Neuronal stem cell (in vitro differentiated cells): ENCODE data around the gene GAS7.
A peak's percentile ranks its signal among the peaks of the same experiment; 100 is the strongest.

ENCODE experiments used
- DNase-seq: peaks from one replicate; pipeline ENCODE4 v3.0.0-alpha.2; 2013; ENCODE audit warnings: low spot score
- H2AFZ ChIP-seq: one replicate; pipeline ENCODE4 v1.6.1; 2013; ENCODE audit warnings: mild to moderate bottlenecking, low read length, inconsistent platforms
- H2AK5ac ChIP-seq: 2 replicates; pipeline ENCODE4 v1.6.1; 2013; ENCODE audit warnings: low read depth, mild to moderate bottlenecking, inconsistent platforms, low read length, moderate library complexity, mixed read lengths
- H2BK120ac ChIP-seq: 2 replicates; pipeline ENCODE4 v1.6.1; 2013; ENCODE audit warnings: low read depth, mild to moderate bottlenecking, inconsistent platforms, low read length, moderate library complexity, mixed read lengths
- H2BK12ac ChIP-seq: one replicate; pipeline ENCODE4 v1.6.1; 2013; ENCODE audit warnings: low read length, inconsistent platforms
- H2BK15ac ChIP-seq: 2 replicates; pipeline ENCODE4 v1.6.1; 2013; ENCODE audit warnings: mild to moderate bottlenecking, low read length, inconsistent platforms, mixed read lengths
- H2BK5ac ChIP-seq: one replicate; pipeline ENCODE4 v1.6.1; 2013; ENCODE audit warnings: inconsistent platforms, mild to moderate bottlenecking, low read length, moderate library complexity
- H3K14ac ChIP-seq: one replicate; pipeline ENCODE4 v1.6.1; 2013; ENCODE audit warnings: low read length, inconsistent platforms
- H3K18ac ChIP-seq: 2 replicates; pipeline ENCODE4 v1.6.1; 2013; ENCODE audit warnings: low read length, inconsistent platforms
- H3K23ac ChIP-seq: 2 replicates; pipeline ENCODE4 v1.6.1; 2013; ENCODE audit warnings: low read depth, mild to moderate bottlenecking, mixed read lengths, low read length, inconsistent platforms; ENCODE audit not compliant: poor library complexity
- H3K27ac ChIP-seq: replicated peaks from 3 replicates; pipeline ENCODE4 v1.5.1; 2013; ENCODE audit warnings: low read length, inconsistent platforms
- H3K27me3 ChIP-seq, 3 experiments: 2 replicates each; pipeline ENCODE4 v1.6.1; 2013; ENCODE audit warnings: low read length in 3 of 3, mild to moderate bottlenecking in 2 of 3, inconsistent platforms in 1 of 3, low read depth in 1 of 3, mixed read lengths in 1 of 3, moderate library complexity in 1 of 3; ENCODE audit not compliant: control insufficient read depth in 3 of 3, insufficient read depth in 3 of 3
- H3K36me3 ChIP-seq, 2 donors: replicated peaks in 1 of 2; 2 replicates each; pipeline ENCODE4 v1.6.1; 2013; ENCODE audit warnings: low read length in 2 of 2; ENCODE audit not compliant: control insufficient read depth in 2 of 2, insufficient read depth in 2 of 2
- H3K4ac ChIP-seq: 2 replicates; pipeline ENCODE4 v1.6.1; 2013; ENCODE audit warnings: inconsistent platforms, mild to moderate bottlenecking, low read length, moderate library complexity
- H3K4me1 ChIP-seq, 2 donors: 1 replicate in 1 of 2; 2 replicates in 1 of 2; pipeline ENCODE4 v1.6.1; 2013; ENCODE audit warnings: low read length in 2 of 2, low read depth in 1 of 2; ENCODE audit not compliant: control insufficient read depth in 2 of 2, insufficient read depth in 1 of 2
- H3K4me2 ChIP-seq: one replicate; pipeline ENCODE4 v1.6.1; 2013; ENCODE audit warnings: mild to moderate bottlenecking, low read length, inconsistent platforms; ENCODE audit not compliant: insufficient read depth, poor library complexity, severe bottlenecking
- H3K4me3 ChIP-seq, 2 donors: 2 replicates each; pipeline ENCODE4 v1.5.1; 2013; ENCODE audit warnings: low read length in 2 of 2, mild to moderate bottlenecking in 2 of 2, inconsistent platforms in 1 of 2, moderate library complexity in 1 of 2
- H3K79me1 ChIP-seq: one replicate; pipeline ENCODE4 v1.6.1; 2013; ENCODE audit warnings: low read depth, mild to moderate bottlenecking, inconsistent platforms, low read length, moderate library complexity
- H3K9ac ChIP-seq: one replicate; pipeline ENCODE4 v1.6.1; 2013; ENCODE audit warnings: mild to moderate bottlenecking, low read depth, low read length, inconsistent platforms; ENCODE audit not compliant: poor library complexity
- H3K9me3 ChIP-seq, 2 donors: replicated peaks in 1 of 2; 2 replicates each; pipeline versions ENCODE3 to v1.6.1; 2013; ENCODE audit warnings: low read length in 2 of 2, mild to moderate bottlenecking in 2 of 2, inconsistent platforms in 1 of 2, low read depth in 1 of 2, mixed read lengths in 1 of 2, moderate library complexity in 1 of 2; ENCODE audit not compliant: control insufficient read depth in 2 of 2, insufficient read depth in 1 of 2
- H4K8ac ChIP-seq: one replicate; pipeline ENCODE4 v1.6.1; 2013; ENCODE audit warnings: low read depth, mild to moderate bottlenecking, inconsistent platforms, low read length, moderate library complexity
- H4K91ac ChIP-seq: one replicate; pipeline ENCODE4 v1.6.1; 2013; ENCODE audit warnings: low read length, low read depth, mild to moderate bottlenecking, inconsistent platforms; ENCODE audit not compliant: poor library complexity
- WGBS, 2 donors: extraction: QIAGEN DNeasy Blood & Tissue Kit; methylation state at CpG; one replicate each; pipeline ENCODE4 v1.1.7; 2013; ENCODE audit warnings: missing lambda C conversion rate in 2 of 2, mixed read lengths in 1 of 2; ENCODE audit not compliant: insufficient read length in 2 of 2, insufficient replicate concordance in 1 of 2; ENCODE audit errors: extremely low coverage in 2 of 2; 5-methylcytosine and 5-hydroxymethylcytosine counted together

Gene GAS7

DNA sequence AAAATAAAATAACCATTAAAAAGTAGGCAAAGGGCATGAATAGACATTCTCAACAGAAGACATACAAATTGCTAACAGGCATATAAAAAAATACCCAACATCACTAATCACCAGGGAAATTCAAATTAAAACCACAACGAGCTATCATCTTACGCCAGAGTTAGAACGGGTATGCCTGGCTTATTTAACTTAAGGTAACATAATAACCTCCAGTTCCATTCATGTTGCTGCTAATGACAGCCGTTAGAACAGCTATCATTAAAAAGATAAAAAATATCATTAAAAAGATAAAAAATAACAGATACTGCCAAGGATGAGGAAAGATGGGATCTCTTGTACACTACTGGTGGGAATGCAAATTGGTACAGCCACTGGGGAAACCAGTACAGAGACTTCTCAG lies 89.3 kb downstream of the GAS7 start:
- no peak overlapping the region for H2AFZ ChIP-seq
- H3K36me3 ChIP-seq: no peaks in the 10 kb centered on the region
- H3K23ac ChIP-seq: no peak overlapping the region
- no peak overlapping the region for H3K9ac ChIP-seq
- no peak overlapping the region for H4K91ac ChIP-seq
- H3K4ac ChIP-seq: no peak overlapping the region
- H2BK5ac ChIP-seq: no peak overlapping the region
- H3K14ac ChIP-seq: no peak overlapping the region
- H3K4me3 ChIP-seq: no peak overlapping the region
- no peak overlapping the region for H2AK5ac ChIP-seq
- peaks cover 0 to 3% of the 10 kb centered on the region in 2 donors for H3K4me1 ChIP-seq
- no peak for DNase-seq
- no peaks in the 10 kb centered on the region for H3K27me3 ChIP-seq
- no peak overlapping the region for H4K8ac ChIP-seq
- H2BK12ac ChIP-seq: no peak overlapping the region
- H2BK15ac ChIP-seq: no peak overlapping the region
- WGBS, 2 donors: no CpG with 5 or more reads among the region's 4 CpGs
- H2BK120ac ChIP-seq: no peak overlapping the region
- no peaks in the 10 kb centered on the region for H3K9me3 ChIP-seq
- no peak overlapping the region for H3K4me2 ChIP-seq
- no peak overlapping the region for H3K27ac ChIP-seq
- H3K18ac ChIP-seq: no peak overlapping the region
- no peaks in the 10 kb centered on the region for H3K79me1 ChIP-seq

DNA sequence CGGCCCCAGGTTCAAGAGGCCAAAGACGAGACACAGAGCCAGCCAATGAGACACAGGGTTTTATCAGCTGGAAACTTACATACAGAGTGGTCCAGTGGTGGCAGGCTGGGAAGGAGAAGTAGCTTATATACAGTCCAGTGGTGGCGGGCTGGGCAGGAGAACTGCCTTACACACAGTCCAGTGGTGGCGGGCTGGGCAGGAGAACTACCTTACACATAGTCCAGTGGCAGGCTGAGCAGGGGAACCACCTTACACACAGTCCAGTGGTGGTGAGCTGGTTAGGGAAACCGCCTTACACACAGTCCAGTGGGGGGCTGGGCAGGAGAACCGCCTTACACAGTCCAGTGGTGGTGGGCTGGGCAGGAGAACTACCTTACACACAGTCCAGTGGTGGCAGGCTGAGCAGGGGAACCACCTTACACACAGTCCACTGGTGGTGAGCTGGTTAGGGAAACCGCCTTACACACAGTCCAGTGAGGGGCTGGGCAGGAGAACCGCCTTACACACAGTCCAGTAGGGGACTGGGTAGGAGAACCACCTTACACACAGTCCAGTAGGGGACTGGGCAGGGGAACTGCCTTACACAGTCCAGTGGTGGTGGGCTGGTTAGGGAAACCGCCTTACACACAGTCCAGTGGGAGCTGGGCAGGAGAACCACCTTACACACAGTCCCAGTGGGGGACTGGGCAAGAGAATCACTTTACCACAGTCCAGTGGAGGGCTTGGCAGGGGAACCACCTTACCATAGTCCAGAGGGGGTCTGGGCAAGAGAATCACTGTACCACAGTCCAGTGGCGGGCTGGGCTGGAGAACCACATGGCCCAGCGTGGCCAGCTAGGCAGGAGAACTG lies 90.9 kb downstream of the GAS7 start:
- DNase-seq: no peak
- H2BK12ac ChIP-seq: no peak overlapping the region
- no peak overlapping the region for H3K9ac ChIP-seq
- H2BK15ac ChIP-seq: no peak overlapping the region
- no peak overlapping the region for H3K27ac ChIP-seq
- H3K4ac ChIP-seq: no peak overlapping the region
- H4K8ac ChIP-seq: no peak overlapping the region
- no peak overlapping the region for H3K14ac ChIP-seq
- peak overlapping the region; percentile 20 for H2AK5ac ChIP-seq
- WGBS, 2 donors: no CpG with 5 or more reads among the region's 11 CpGs
- no peaks in the 10 kb centered on the region for H3K9me3 ChIP-seq
- no peak overlapping the region for H2BK120ac ChIP-seq
- no peaks in the 10 kb centered on the region for H3K36me3 ChIP-seq
- H3K79me1 ChIP-seq: no peaks in the 10 kb centered on the region
- H3K18ac ChIP-seq: no peak overlapping the region
- H3K4me3 ChIP-seq: no peak overlapping the region
- H3K4me1 ChIP-seq: peaks cover 0 to 3% of the 10 kb centered on the region in 2 donors
- H3K23ac ChIP-seq: no peak overlapping the region
- no peak overlapping the region for H2BK5ac ChIP-seq
- no peaks in the 10 kb centered on the region for H3K27me3 ChIP-seq
- H4K91ac ChIP-seq: no peak overlapping the region
- H3K4me2 ChIP-seq: no peak overlapping the region
- H2AFZ ChIP-seq: no peak overlapping the region

DNA sequence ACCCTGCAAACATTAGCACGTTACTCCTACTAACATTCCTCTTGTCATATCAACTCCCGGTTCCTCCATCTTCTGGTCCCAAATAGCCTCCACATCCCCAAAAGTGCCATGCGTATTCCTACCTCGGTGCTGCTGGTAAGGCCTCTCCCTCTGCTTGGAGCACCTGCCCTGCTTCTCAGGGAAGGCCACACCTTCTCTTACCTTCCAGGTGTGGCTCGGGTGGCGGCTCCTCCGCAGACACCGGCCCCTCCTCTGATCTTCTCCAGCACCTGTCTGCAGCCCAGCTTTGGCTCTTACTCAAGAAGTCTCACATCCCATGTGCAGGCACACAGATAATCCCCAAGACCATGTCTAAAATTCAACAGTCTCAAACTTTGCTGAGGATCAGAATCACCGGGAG lies 92.3 kb downstream of the GAS7 start:
- Histone ChIP-seq H4K8ac (no peak overlapping the region), H4K91ac (no peak overlapping the region), H2BK5ac (no peak overlapping the region), H3K4ac (no peak overlapping the region), H2BK15ac (no peak overlapping the region), H3K36me3 (peaks cover 0 to 1% of the 10 kb centered on the region in 2 donors), H3K18ac (peak overlapping the region; percentile 79), H3K27ac (no peak overlapping the region), H2AK5ac (no peak overlapping the region), H3K4me3 (no peak overlapping the region), H3K27me3 (no peaks in the 10 kb centered on the region), H3K23ac (peak overlapping the region; percentile 81), H2BK120ac (no peak overlapping the region), H3K4me2 (no peak overlapping the region), H2AFZ (no peak overlapping the region), H3K14ac (no peak overlapping the region), H3K4me1 (peaks cover 0 to 3% of the 10 kb centered on the region in 2 donors), H3K9ac (no peak overlapping the region), H3K9me3 (no peaks in the 10 kb centered on the region), H3K79me1 (no peaks in the 10 kb centered on the region), H2BK12ac (no peak overlapping the region)
- no peak for DNase-seq
- no CpG with 5 or more reads among the region's 9 CpGs for WGBS, 2 donors

DNA sequence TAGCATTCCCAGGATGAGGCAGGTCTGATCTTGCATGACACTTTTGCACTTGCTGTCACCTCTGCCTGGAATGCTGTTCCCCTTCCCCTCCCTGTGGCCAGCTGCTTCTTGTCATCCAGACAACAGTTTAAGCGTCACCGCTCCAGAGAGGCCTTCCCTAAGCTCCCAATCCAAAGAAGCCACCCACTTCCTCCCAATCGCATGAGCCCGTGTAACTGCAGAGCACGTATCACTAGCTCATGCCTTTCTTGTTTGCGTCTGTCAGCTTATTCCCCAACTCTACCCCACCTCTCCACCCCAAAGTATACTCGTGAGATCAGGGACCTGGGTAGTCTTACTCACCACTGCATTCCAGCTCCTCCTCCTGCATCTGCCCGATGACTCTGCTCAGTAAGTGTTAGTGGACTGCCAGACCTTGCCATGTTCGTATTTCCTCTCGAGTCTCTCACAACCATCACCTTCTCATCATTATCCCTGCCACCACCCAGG lies 92.8 kb downstream of the GAS7 start:
- Histone ChIP-seq H3K14ac (no peak overlapping the region), H3K4me3 (no peak overlapping the region), H3K4me1 (peaks cover 0 to 3% of the 10 kb centered on the region in 2 donors), H2BK5ac (no peak overlapping the region), H3K79me1 (no peaks in the 10 kb centered on the region), H3K18ac (no peak overlapping the region), H3K4ac (no peak overlapping the region), H2AFZ (no peak overlapping the region), H3K9me3 (no peaks in the 10 kb centered on the region), H2AK5ac (no peak overlapping the region), H3K9ac (no peak overlapping the region), H3K27me3 (no peaks in the 10 kb centered on the region), H2BK120ac (no peak overlapping the region), H3K4me2 (no peak overlapping the region), H2BK12ac (no peak overlapping the region), H4K8ac (no peak overlapping the region), H3K36me3 (peaks cover 0 to 1% of the 10 kb centered on the region in 2 donors), H2BK15ac (no peak overlapping the region), H3K23ac (no peak overlapping the region), H4K91ac (no peak overlapping the region), H3K27ac (no peak overlapping the region)
- WGBS, 2 donors: no CpG with 5 or more reads among the region's 10 CpGs
- no peak for DNase-seq
